ENCODE measurements around the gene NAT16. TPM values are rescaled to one million over a fixed set of nuclear protein-coding genes. Genes with fewer than 3 reads are reported as not detected.

Gene NAT16
- total RNA-seq, 4 donors from 2014 or later: not detected

DNA sequence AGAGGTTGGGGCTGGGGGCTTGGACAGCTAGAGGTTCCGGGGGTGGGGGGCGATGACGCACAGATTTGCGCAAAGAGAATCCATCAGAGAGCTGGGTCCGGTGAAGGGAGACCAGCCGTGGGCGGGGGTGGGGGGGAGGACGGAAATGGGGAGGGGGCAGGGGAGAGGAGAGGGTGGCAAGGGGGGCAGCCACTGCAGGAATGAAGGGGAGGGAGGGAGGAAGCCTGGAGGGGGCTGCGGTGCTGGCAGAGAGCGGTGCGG lies 13.5 kb downstream of the NAT16 start:
- no peaks in the 10 kb centered on the region for H3K36me3 ChIP-seq
- intact Hi-C loops (cut with DNase I; ENCODE audit: low total_unique reads): no loop called here
- no peak overlapping the region for H3K27ac ChIP-seq
- peaks cover 85 to 97% (median 93%) of the 10 kb centered on the region in 3 donors for H3K27me3 ChIP-seq
- TF ChIP-seq, protein P1, sequence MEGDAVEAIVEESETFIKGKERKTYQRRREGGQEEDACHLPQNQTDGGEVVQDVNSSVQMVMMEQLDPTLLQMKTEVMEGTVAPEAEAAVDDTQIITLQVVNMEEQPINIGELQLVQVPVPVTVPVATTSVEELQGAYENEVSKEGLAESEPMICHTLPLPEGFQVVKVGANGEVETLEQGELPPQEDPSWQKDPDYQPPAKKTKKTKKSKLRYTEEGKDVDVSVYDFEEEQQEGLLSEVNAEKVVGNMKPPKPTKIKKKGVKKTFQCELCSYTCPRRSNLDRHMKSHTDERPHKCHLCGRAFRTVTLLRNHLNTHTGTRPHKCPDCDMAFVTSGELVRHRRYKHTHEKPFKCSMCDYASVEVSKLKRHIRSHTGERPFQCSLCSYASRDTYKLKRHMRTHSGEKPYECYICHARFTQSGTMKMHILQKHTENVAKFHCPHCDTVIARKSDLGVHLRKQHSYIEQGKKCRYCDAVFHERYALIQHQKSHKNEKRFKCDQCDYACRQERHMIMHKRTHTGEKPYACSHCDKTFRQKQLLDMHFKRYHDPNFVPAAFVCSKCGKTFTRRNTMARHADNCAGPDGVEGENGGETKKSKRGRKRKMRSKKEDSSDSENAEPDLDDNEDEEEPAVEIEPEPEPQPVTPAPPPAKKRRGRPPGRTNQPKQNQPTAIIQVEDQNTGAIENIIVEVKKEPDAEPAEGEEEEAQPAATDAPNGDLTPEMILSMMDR (IDR thresholded peaks at IDR 0.05 in 4 of 5, conservative IDR thresholded peaks at IDR 0.05 in 1 of 5): no peak
- no peak for TF ChIP-seq POLR2A (IDR thresholded peaks at IDR 0.05)
- H3K4me1 ChIP-seq: peaks cover 18 to 27% of the 10 kb centered on the region in 2 donors
- DNase-seq (no peak), ATAC-seq (no peak)
- no peak overlapping the region for H3K4me3 ChIP-seq
- in situ Hi-C loops (cut with MboI; ENCODE audit: low sequenced_read_pairs in 4 of 4): no loop called here
- no peaks in the 10 kb centered on the region for H3K9me3 ChIP-seq

GRCh38 chr7:101165958-101166647 lies 14.0 kb downstream of the NAT16 start:
- intact Hi-C loops (cut with DNase I; ENCODE audit: low total_unique reads) (loop anchor here (1.0 kb wide), 1 partner anchor 12 kb away; the partner anchor contains the start of gene AP1S1), in situ Hi-C loops (cut with MboI; ENCODE audit: low sequenced_read_pairs in 4 of 4) (no loop called here)
- DNase-seq (no peak), ATAC-seq (no peak)
- peak overlapping the region in 1 of 4 donors; percentile 4 for H3K4me3 ChIP-seq
- peaks cover 18 to 27% of the 10 kb centered on the region in 2 donors for H3K4me1 ChIP-seq
- no peaks in the 10 kb centered on the region for H3K9me3 ChIP-seq
- no peak overlapping the region for H3K27ac ChIP-seq
- TF ChIP-seq, protein P1 (IDR thresholded peaks at IDR 0.05 in 4 of 5, conservative IDR thresholded peaks at IDR 0.05 in 1 of 5): no peak
- TF ChIP-seq POLR2A (IDR thresholded peaks at IDR 0.05): no peak
- H3K36me3 ChIP-seq: no peaks in the 10 kb centered on the region
- H3K27me3 ChIP-seq: peaks cover 84 to 94% (median 89%) of the 10 kb centered on the region in 3 donors

GRCh38 chr7:101165075-101165957 lies 14.8 kb downstream of the NAT16 start, which contains the start of gene VGF:
Gene VGF, minus strand, starts transcription at chr7:101165569. Its CDS starts 726 bp downstream, at chr7:101164843.
- Histone ChIP-seq H3K4me1 (peaks cover 18 to 27% of the 10 kb centered on the region in 2 donors), H3K36me3 (no peaks in the 10 kb centered on the region), H3K9me3 (no peaks in the 10 kb centered on the region), H3K27me3 (peaks cover 77 to 90% (median 81%) of the 10 kb centered on the region in 3 donors), H3K27ac (no peak within 1 kb of the TSS), H3K4me3 (peak within 1 kb of the TSS in 2 of 4 donors; percentile 4 to 36)
- DNase-seq (peak; percentile 49 to 76), ATAC-seq (peak; percentile 72 to 77)
- intact Hi-C loops (cut with DNase I; ENCODE audit: low total_unique reads) (loop anchor here (1.0 kb wide), 1 partner anchor 11 kb away; the partner anchor contains the start of gene AP1S1), in situ Hi-C loops (cut with MboI; ENCODE audit: low sequenced_read_pairs in 4 of 4) (no loop called here)
- no peak for TF ChIP-seq POLR2A (IDR thresholded peaks at IDR 0.05)
- TF ChIP-seq, protein P1 (IDR thresholded peaks at IDR 0.05 in 4 of 5, conservative IDR thresholded peaks at IDR 0.05 in 1 of 5): no peak

DNA sequence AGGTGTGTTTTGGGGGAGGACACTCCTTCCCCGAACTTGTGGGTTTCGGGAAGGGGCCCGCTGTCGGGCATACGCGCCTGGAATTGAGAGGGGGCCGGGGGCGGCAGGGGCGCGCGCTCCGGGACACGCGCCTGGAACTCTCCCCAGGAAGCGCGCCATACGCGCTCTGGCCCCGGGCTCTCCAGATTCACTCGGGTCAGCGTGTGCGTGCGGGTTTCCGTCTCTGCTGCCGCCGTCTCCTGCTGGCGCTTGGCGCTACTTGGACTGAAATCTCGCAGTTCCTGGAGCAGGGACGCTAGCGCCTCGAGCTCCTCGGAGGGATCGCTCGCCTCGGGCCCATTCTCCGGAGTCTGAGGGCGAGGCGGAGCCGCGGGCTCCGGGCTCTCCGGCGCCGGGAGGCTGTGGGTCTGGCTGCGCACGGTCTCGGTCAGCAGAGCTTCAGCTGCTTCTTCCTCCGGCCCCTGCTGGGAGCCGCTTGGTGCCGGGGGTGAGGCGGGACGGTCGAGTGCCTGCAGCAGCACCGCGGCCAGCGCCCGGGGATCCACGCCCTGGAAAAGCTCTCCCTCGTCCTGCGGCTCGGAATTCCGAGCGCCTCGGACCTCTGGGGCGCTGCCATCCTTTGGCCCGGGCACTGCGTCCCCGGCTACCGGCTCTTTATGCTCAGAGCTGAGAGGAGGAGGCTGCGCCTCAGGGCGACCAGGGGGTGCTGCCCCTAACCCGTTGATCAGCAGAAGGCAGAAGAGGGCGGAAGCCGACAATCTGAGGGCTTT lies 15.8 kb downstream of the NAT16 start:
- no peaks in the 10 kb centered on the region for H3K9me3 ChIP-seq
- in situ Hi-C loops (cut with MboI; ENCODE audit: low sequenced_read_pairs in 4 of 4) (no loop called here), intact Hi-C loops (cut with DNase I; ENCODE audit: low total_unique reads) (no loop called here)
- ATAC-seq (no peak), DNase-seq (no peak)
- H3K4me1 ChIP-seq: peaks cover 12 to 18% of the 10 kb centered on the region in 2 donors
- no peak overlapping the region for H3K27ac ChIP-seq
- peaks cover 67 to 79% (median 70%) of the 10 kb centered on the region in 3 donors for H3K27me3 ChIP-seq
- peak overlapping the region in 3 of 4 donors; percentile 34 to 40 (median 34) for H3K4me3 ChIP-seq
- TF ChIP-seq, protein P1 (IDR thresholded peaks at IDR 0.05 in 4 of 5, conservative IDR thresholded peaks at IDR 0.05 in 1 of 5): no peak
- no peak for TF ChIP-seq POLR2A (IDR thresholded peaks at IDR 0.05)
- H3K36me3 ChIP-seq: peaks cover 0 to 2% of the 10 kb centered on the region in 2 donors

Data from gastrocnemius medialis (tissue), 4 donors.